SK-N-SH (cell line): Measurements from ENCODE around the gene MAPRE2. TPM values are rescaled to one million over a fixed set of nuclear protein-coding genes. Genes with fewer than 3 reads are reported as not detected.

Experiments used
- CTCF ChIA-PET: fragments of 300-600, 350-600 bp; formaldehyde crosslinking; extraction: SDS; loops from one replicate; lab custom pipeline; 2021; lab: Yijun Ruan, JAX
- POLR2A ChIA-PET: fragments of 350-600 bp; sonication (Branson Sonifier 250); formaldehyde crosslinking; extraction: SDS; loops from one replicate; lab custom pipeline; 2020; ENCODE audit warnings: antibody characterized with exemption, inconsistent platforms; lab: Yijun Ruan, JAX
- DNase-seq: peaks from one replicate; pipeline ENCODE4 v3.0.0; 2012
- H2AFZ ChIP-seq: fragments of 200-600 bp; sonication (generic); 2 replicates; pipeline ENCODE4 v1.8.1; 2016; ENCODE audit warnings: antibody characterized with exemption, mild to moderate bottlenecking, low read depth
- H3F3A ChIP-seq: fragments of 200-600 bp; sonication (generic); replicated peaks from 2 replicates; pipeline ENCODE3; 2016; ENCODE audit warnings: antibody characterized with exemption, mild to moderate bottlenecking; ENCODE audit not compliant: insufficient read depth
- H3K27ac ChIP-seq, 2 experiments: fragments of 200-500 bp in 1 of 2; fragments of 200-600 bp in 1 of 2; sonication (Bioruptor generic) in 1 of 2; sonication (generic), shearing (Covaris generic) in 1 of 2; 2 replicates each; pipeline versions ENCODE4 v1.5.1 to v1.6.1; 2014 to 2016; ENCODE audit warnings: low read depth in 2 of 2, inconsistent platforms in 1 of 2, low read length in 1 of 2, mild to moderate bottlenecking in 1 of 2, mixed read lengths in 1 of 2
- H3K27me3 ChIP-seq: fragments of 200-600 bp; sonication (generic), shearing (Covaris generic); 2 replicates; pipeline ENCODE4 v1.6.1; 2016; ENCODE audit warnings: mixed run types; ENCODE audit not compliant: insufficient read depth
- H3K36me3 ChIP-seq, 2 experiments: fragments of 200-500 bp in 1 of 2; fragments of 200-600 bp in 1 of 2; sonication (Bioruptor generic) in 1 of 2; sonication (generic) in 1 of 2; replicated peaks in 1 of 2; 2 replicates each; pipeline versions ENCODE3 to v1.5.1; 2014 to 2016; ENCODE audit warnings: low read length in 1 of 2, mild to moderate bottlenecking in 1 of 2; ENCODE audit not compliant: insufficient read depth in 2 of 2, control insufficient read depth in 1 of 2
- H3K4me1 ChIP-seq, 2 experiments: fragments of 200-500 bp in 1 of 2; fragments of 200-600 bp in 1 of 2; sonication (Bioruptor generic) in 1 of 2; sonication (generic), shearing (Covaris generic) in 1 of 2; 2 replicates each; pipeline versions ENCODE4 v1.5.1 to v1.6.1; 2014 to 2016; ENCODE audit warnings: low read depth in 1 of 2, low read length in 1 of 2, mixed run types in 1 of 2; ENCODE audit not compliant: insufficient read depth in 2 of 2, control insufficient read depth in 1 of 2
- H3K4me2 ChIP-seq: fragments of 200-600 bp; sonication (generic), shearing (Covaris generic); 2 replicates; pipeline ENCODE4 v1.6.1; 2017; ENCODE audit warnings: mixed run types
- H3K4me3 ChIP-seq, 2 experiments: fragments of 200-500 bp in 1 of 2; fragments of 200-600 bp in 1 of 2; sonication (Bioruptor generic) in 1 of 2; sonication (generic), shearing (Covaris generic) in 1 of 2; 2 replicates each; pipeline versions ENCODE4 v1.5.1 to v1.8.1; 2014 to 2016; ENCODE audit warnings: low read depth in 2 of 2, inconsistent platforms in 1 of 2, low read length in 1 of 2, mild to moderate bottlenecking in 1 of 2, mixed read lengths in 1 of 2, moderate library complexity in 1 of 2
- H3K79me2 ChIP-seq: fragments of 200-600 bp; sonication (generic); 2 replicates; pipeline ENCODE4 v1.8.1; 2017; ENCODE audit warnings: mild to moderate bottlenecking; ENCODE audit not compliant: insufficient read depth
- H3K9ac ChIP-seq: fragments of 200-600 bp; sonication (generic); 2 replicates; pipeline ENCODE4 v1.6.1; 2017; ENCODE audit warnings: mixed run types
- H3K9me2 ChIP-seq: fragments of 200-600 bp; sonication (generic); 2 replicates; pipeline ENCODE4 v1.6.1; 2017; ENCODE audit warnings: mixed run types
- H3K9me3 ChIP-seq: fragments of 200-600 bp; sonication (generic); 2 replicates; pipeline ENCODE4 v1.6.1; 2017; ENCODE audit warnings: mixed run types, mild to moderate bottlenecking, moderate library complexity
- H4K20me1 ChIP-seq: fragments of 200-600 bp; sonication (generic); 2 replicates; pipeline ENCODE4 v1.6.1; 2017; ENCODE audit warnings: mild to moderate bottlenecking, mixed run types; ENCODE audit not compliant: insufficient read depth
- CHD2 ChIP-seq: fragments of 150-350 bp; IDR thresholded peaks from 2 replicates; pipeline ENCODE4 v1.6.1; 2018; ENCODE audit warnings: low read length; ENCODE audit not compliant: partially characterized antibody
- ELF1 ChIP-seq: IDR thresholded peaks from 2 replicates; pipeline ENCODE4 v1.4.0; 2012
- EP300 ChIP-seq, 2 experiments: IDR thresholded peaks; 2 replicates each; pipeline versions ENCODE4 v1.4.0 to v1.6.1; 2012; ENCODE audit warnings: borderline replicate concordance in 1 of 2, low read depth in 1 of 2, low read length in 1 of 2
- EZH2phosphoT487 ChIP-seq: fragments of 200-600 bp; sonication (generic); IDR thresholded peaks from 2 replicates; pipeline ENCODE4 v1.6.1; 2017; ENCODE audit warnings: low read depth, mixed run types, mild to moderate bottlenecking, antibody characterized with exemption, moderate library complexity, borderline replicate concordance
- FOXJ3 ChIP-seq: sonication (generic); formaldehyde crosslinking; IDR thresholded peaks from 2 replicates; pipeline ENCODE4 v1.5.1; 2020; ENCODE audit warnings: mild to moderate bottlenecking, missing genetic modification reagents
- FOXM1 ChIP-seq: IDR thresholded peaks from 2 replicates; pipeline ENCODE4 v1.4.0; 2012; ENCODE audit warnings: low read depth, mild to moderate bottlenecking
- JUND ChIP-seq: IDR thresholded peaks from 2 replicates; pipeline ENCODE4 v1.4.0; 2012
- NRF1 ChIP-seq: IDR thresholded peaks from 2 replicates; pipeline ENCODE4 v1.6.1; 2012; ENCODE audit warnings: low read depth, mild to moderate bottlenecking, low read length
- PBX3 ChIP-seq: IDR thresholded peaks from 2 replicates; pipeline ENCODE4; 2012
- REST ChIP-seq: IDR thresholded peaks from 2 replicates; pipeline ENCODE4 v1.6.1; 2012; ENCODE audit warnings: mild to moderate bottlenecking, low read depth, low read length, moderate library complexity
- RXRA ChIP-seq: IDR thresholded peaks from 2 replicates; pipeline ENCODE4 v1.4.0; 2012; ENCODE audit warnings: low read depth, mild to moderate bottlenecking, borderline replicate concordance
- YY1 ChIP-seq: IDR thresholded peaks from 2 replicates; pipeline ENCODE4 v1.4.0; 2012; ENCODE audit warnings: low read depth, mild to moderate bottlenecking
- WGBS: methylation state at CpG from one replicate; pipeline ENCODE4 v1.1.6; 2017; ENCODE audit warnings: low lambda C conversion rate; 5-methylcytosine and 5-hydroxymethylcytosine counted together
- polyA plus RNA-seq, 3 experiments: library from polyadenylated mRNA; depleted of rRNA; stranded (reverse); fragments of >200 nt; gene quantifications; 2 replicates each; pipeline ENCODE4 v1.2.3, GENCODE V29; 2012
- TF ChIP-seq, protein P1 (sequence below): IDR thresholded peaks from 2 replicates; pipeline ENCODE4 v1.4.0; 2012; ENCODE audit warnings: low read depth, borderline replicate concordance

Gene MAPRE2
- polyA plus RNA-seq, 1 of the 3 experiments (the other 2 are of a cell fraction): 11.5 TPM

- TF ChIP-seq YY1 (no peak), ELF1 (no peak), FOXM1 (no peak), FOXJ3 (CRISPR knock-in tag) (no peak)
- TF ChIP-seq, protein P1, sequence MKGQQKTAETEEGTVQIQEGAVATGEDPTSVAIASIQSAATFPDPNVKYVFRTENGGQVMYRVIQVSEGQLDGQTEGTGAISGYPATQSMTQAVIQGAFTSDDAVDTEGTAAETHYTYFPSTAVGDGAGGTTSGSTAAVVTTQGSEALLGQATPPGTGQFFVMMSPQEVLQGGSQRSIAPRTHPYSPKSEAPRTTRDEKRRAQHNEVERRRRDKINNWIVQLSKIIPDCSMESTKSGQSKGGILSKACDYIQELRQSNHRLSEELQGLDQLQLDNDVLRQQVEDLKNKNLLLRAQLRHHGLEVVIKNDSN: no peak
These were observed 45.5 kb downstream of the MAPRE2 start (continued) for GRCh38 chr18:35086704-35087103.

DNA sequence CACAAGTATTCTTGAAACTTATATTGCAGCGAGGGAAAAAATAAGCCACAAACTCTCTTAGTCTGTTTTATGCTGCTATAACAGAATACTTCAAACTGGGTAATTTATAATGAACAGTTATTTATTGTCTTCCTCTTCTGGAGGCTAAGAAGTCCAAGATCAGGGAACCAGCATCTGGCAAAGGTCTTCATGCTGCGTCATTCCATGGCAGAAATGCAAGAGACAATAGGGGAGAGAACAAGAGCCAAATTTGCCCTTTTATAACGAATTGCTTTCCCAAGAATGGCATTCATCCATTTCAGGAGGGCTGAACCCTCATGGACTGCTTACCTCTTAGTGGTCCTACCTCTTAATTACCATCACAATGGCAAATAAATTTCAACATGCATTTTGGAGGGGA is 46.5 kb downstream of the MAPRE2 start:
- H3K4me3 ChIP-seq: no peak overlapping the region
- peaks cover 16 to 22% of the 10 kb centered on the region in 2 experiments; a peak in 3 of 4 replicates for H3K4me1 ChIP-seq
- no peaks in the 10 kb centered on the region for H3K36me3 ChIP-seq
- CTCF ChIA-PET: interaction anchor here (1.7 kb wide), 2 partner anchors 9 to 14 kb away, joined by 3 read pairs; no protein-coding TSS in a partner anchor
- no peaks in the 10 kb centered on the region for H3K79me2 ChIP-seq
- H3K9ac ChIP-seq: no peak overlapping the region
- no peaks in the 10 kb centered on the region for H3K27me3 ChIP-seq
- H2AFZ ChIP-seq: no peak overlapping the region
- H3K4me2 ChIP-seq: no peak overlapping the region
- no peaks in the 10 kb centered on the region for H3K9me2 ChIP-seq
- H3K9me3 ChIP-seq: no peaks in the 10 kb centered on the region
- H3F3A ChIP-seq: peaks cover 17% of the 10 kb centered on the region
- POLR2A ChIA-PET: no interaction called here
- no peak for TF ChIP-seq NRF1
- no peak for TF ChIP-seq RXRA
- TF ChIP-seq EZH2phosphoT487: no peak
- no peak for TF ChIP-seq CHD2
- TF ChIP-seq EP300 (IDR thresholded peaks at IDR 0.05; ENCODE audit: borderline replicate concordance in 1 of 2, low read depth in 1 of 2, low read length in 1 of 2): no peak
- TF ChIP-seq JUND: no peak
- no peak for TF ChIP-seq REST
- H3K27ac ChIP-seq: no peak overlapping the region
- no peaks in the 10 kb centered on the region for H4K20me1 ChIP-seq
- DNase-seq: no peak
- 95% methylated on average over 3 of the region's 3 CpGs for WGBS

DNA sequence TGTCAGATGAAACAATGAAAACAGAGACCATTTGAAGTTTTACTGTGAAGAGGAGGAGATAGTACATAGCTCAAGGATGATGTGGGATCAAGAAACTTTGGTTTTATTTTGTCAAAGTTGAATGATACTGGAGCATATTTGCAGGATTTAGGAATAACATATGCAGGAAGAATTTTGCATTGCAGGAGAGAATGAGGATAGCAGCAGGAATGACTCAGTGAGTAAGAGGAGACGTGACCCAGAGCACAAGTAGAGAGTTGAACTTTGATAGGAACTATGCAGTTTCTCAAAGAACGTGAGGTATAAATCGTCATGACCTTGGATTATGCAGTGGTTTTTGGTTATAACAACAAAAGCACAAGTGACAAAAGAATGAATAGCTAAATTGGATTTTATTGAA is 47.7 kb downstream of the MAPRE2 start:
- peak overlapping the region in 1 of 2 experiments; percentile 43; a peak in 2 of 4 replicates for H3K27ac ChIP-seq

More for the DNA sequence above, 47.7 kb downstream of the MAPRE2 start:
- H3K4me1 ChIP-seq: peaks cover 16 to 20% of the 10 kb centered on the region in 2 experiments; a peak in 3 of 4 replicates
- 63% methylated on average over 3 of the region's 3 CpGs for WGBS
- 0 out of 2 replicates have a peak overlapping the region, but pooled peaks have one; percentile 13 for H3K4me2 ChIP-seq
- no peaks in the 10 kb centered on the region for H3K27me3 ChIP-seq
- POLR2A ChIA-PET: no interaction called here
- no peaks in the 10 kb centered on the region for H4K20me1 ChIP-seq
- H3K4me3 ChIP-seq: no peak overlapping the region
- CTCF ChIA-PET: interaction anchor here (0.9 to 1.7 kb wide), 5 partner anchors 11 to 297 kb away, joined by 3 read pairs; no protein-coding TSS in a partner anchor
- no peak overlapping the region for H2AFZ ChIP-seq
- H3K79me2 ChIP-seq: no peaks in the 10 kb centered on the region
- H3K9me3 ChIP-seq: no peaks in the 10 kb centered on the region
- H3K36me3 ChIP-seq: no peaks in the 10 kb centered on the region
- no peak overlapping the region for H3K9ac ChIP-seq
- no peaks in the 10 kb centered on the region for H3K9me2 ChIP-seq
- H3F3A ChIP-seq: peaks cover 17% of the 10 kb centered on the region
- DNase-seq: no peak
- TF ChIP-seq PBX3 (0 out of 2 replicates have a peak, but pooled peaks have one; percentile 3), REST (no peak)
- TF ChIP-seq, all 33 proteins: peak for 1
